Mesothelial cell of epicardium (in vitro differentiated cells): ENCODE measurements around the gene PPP1R1B. TPM values are rescaled to one million over a fixed set of nuclear protein-coding genes. Genes with fewer than 3 reads are reported as not detected.

Source experiments
- DNase-seq, 2 experiments: peaks; one replicate each; pipeline ENCODE4 v3.0.0; 2021; ENCODE audit warnings: low spot score in 2 of 2; ENCODE audit not compliant: unreplicated experiment in 2 of 2
- H3K27ac Mint-ChIP-seq: 2 replicates; pipeline ENCODE4 v1.8.0; 2021; ENCODE audit warnings: mixed read lengths
- H3K27me3 Mint-ChIP-seq: 2 replicates; pipeline ENCODE4 v1.8.0; 2021; ENCODE audit warnings: low read depth, mixed read lengths
- H3K36me3 Mint-ChIP-seq: 2 replicates; pipeline ENCODE4 v1.8.0; 2021; ENCODE audit warnings: mixed read lengths
- H3K4me1 Mint-ChIP-seq: 2 replicates; pipeline ENCODE4 v1.8.0; 2021; ENCODE audit warnings: mixed read lengths
- H3K4me3 Mint-ChIP-seq: 2 replicates; pipeline ENCODE4 v1.8.0; 2021; ENCODE audit warnings: mild to moderate bottlenecking, moderate library complexity, mixed read lengths
- H3K9me3 Mint-ChIP-seq: 2 replicates; pipeline ENCODE4 v1.8.0; 2021; ENCODE audit warnings: mixed read lengths
- total RNA-seq: library from RNA; stranded (reverse); gene quantifications from 3 replicates; pipeline ENCODE4 v1.2.1, GENCODE V29; 2021
- TF ChIP-seq, protein P1 (sequence below): fragments of 200-600 bp; sonication (generic); IDR thresholded peaks from one replicate; pipeline ENCODE4 v1.5.0; 2021; ENCODE audit warnings: antibody characterized with exemption; ENCODE audit not compliant: unreplicated experiment

The PPP1R1B gene
- total RNA-seq, 1 donor from 2014 or later: 0.58 TPM

DNA sequence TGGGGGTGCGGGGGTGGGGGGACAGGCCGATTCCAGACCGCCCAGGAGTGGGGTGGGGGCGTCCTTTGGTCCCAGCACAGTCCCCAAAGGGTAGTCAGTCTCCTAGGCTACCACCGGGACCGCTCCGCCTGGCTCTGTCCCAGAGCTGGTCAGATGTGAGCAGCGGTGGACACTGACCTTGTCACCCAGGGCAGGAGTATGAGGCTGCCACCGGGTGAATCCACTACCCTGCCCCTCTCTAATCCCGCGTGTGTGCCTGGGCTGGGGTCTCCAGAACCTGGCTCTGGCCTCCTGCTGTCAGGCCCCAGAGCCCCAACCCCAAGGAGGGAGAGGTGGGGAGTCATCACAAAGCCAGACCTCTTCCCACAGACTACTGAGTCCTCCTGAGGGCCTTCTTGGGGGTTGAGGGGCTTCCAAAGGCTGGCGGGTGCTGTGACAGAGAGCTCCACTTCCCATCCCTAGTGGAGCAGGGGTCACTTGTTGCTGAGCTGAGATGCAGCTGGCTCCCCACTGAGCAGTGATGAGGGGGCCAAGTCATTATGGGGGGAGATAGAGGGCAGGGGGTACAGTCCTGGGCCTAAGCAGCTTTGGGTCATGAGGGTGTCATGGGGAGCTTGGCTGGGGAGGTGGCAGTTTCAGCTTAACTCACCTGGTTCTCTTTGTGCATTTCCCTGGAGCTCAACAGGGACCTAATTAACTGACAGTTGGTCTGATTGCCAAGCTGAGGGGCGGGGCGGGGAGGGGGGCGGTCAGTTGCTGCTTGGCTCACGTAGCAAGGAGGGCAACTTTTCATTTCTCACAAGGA lies 1.2 kb downstream of the PPP1R1B start:
- Mint-ChIP-seq H3K9me3 (no peaks in the 10 kb centered on the region), H3K36me3 (no peaks in the 10 kb centered on the region), H3K27ac (no peak overlapping the region), H3K4me3 (peak overlapping the region; percentile 53), H3K4me1 (peaks cover 28% of the 10 kb centered on the region), H3K27me3 (peaks cover 78% of the 10 kb centered on the region)
- no peak for DNase-seq
- TF ChIP-seq, protein P1, sequence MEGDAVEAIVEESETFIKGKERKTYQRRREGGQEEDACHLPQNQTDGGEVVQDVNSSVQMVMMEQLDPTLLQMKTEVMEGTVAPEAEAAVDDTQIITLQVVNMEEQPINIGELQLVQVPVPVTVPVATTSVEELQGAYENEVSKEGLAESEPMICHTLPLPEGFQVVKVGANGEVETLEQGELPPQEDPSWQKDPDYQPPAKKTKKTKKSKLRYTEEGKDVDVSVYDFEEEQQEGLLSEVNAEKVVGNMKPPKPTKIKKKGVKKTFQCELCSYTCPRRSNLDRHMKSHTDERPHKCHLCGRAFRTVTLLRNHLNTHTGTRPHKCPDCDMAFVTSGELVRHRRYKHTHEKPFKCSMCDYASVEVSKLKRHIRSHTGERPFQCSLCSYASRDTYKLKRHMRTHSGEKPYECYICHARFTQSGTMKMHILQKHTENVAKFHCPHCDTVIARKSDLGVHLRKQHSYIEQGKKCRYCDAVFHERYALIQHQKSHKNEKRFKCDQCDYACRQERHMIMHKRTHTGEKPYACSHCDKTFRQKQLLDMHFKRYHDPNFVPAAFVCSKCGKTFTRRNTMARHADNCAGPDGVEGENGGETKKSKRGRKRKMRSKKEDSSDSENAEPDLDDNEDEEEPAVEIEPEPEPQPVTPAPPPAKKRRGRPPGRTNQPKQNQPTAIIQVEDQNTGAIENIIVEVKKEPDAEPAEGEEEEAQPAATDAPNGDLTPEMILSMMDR: no peak

DNA sequence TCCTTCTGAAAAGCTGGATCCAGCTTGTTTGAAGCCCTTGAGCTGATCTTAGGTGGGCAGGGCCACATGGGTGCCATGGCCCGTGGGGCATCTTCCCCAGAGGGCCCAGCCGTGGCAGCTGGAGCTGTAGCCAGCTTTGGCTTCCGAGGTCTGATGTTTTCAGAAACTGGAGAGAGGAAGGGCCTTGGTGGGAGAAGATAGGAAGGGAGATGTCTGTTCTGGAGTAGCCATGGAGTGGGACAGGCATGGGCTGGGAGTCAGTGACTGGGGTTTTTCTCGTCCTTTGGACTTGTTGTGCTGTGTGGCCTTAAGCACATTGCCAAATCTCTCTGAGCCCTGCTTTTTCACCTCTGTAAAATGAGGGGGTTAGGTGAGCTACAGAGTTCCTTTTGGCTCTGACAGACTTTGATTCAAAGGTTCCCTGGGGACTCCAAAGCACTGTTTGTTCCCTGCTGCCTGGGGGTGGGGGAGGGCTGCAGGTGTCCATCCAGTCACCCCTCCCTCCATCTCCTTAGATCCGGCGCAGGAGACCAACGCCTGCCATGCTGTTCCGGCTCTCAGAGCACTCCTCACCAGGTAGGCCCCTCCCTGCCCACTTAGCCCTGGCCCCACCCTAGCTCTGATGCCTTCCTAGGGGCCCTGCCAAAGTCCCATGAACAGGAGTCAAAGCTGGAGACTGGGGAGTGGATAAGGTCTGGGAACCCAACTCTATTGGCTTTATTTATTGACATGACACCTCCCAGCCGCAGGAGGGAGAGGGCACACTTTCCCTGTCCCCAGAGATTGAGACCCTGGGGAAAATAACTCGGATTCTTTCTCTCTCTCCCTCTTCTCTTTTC lies 2.1 kb downstream of the PPP1R1B start:
- Mint-ChIP-seq H3K4me3 (no peak overlapping the region), H3K4me1 (peaks cover 28% of the 10 kb centered on the region), H3K9me3 (no peaks in the 10 kb centered on the region), H3K27ac (no peak overlapping the region), H3K36me3 (no peaks in the 10 kb centered on the region), H3K27me3 (peaks cover 72% of the 10 kb centered on the region)
- TF ChIP-seq, protein P1: no peak
- DNase-seq: no peak

DNA sequence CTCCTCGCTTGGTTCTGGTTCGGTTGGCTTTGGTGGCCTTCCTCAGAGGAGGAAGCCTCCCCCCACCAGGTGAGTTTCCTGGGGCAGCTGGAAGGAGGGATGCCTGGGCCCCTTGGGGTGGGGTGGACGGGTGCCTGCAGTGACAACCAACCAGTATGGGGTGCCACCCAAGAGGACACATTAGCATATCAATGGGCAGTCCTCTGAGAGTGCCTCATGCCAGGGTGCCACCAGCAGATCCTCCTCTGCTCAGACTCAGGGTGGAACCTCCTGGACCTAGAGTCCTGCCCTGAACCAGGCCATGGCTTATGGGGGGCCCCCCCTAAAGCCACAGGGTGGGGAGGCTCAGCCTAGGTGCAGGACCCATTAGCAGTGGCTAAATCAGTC lies 2.7 kb downstream of the PPP1R1B start:
- H3K27me3 Mint-ChIP-seq: peaks cover 67% of the 10 kb centered on the region
- H3K27ac Mint-ChIP-seq: no peak overlapping the region
- TF ChIP-seq, protein P1: no peak
- H3K9me3 Mint-ChIP-seq: no peaks in the 10 kb centered on the region
- no peaks in the 10 kb centered on the region for H3K36me3 Mint-ChIP-seq
- H3K4me3 Mint-ChIP-seq: no peak overlapping the region
- no peak for DNase-seq
- H3K4me1 Mint-ChIP-seq: peaks cover 28% of the 10 kb centered on the region

DNA sequence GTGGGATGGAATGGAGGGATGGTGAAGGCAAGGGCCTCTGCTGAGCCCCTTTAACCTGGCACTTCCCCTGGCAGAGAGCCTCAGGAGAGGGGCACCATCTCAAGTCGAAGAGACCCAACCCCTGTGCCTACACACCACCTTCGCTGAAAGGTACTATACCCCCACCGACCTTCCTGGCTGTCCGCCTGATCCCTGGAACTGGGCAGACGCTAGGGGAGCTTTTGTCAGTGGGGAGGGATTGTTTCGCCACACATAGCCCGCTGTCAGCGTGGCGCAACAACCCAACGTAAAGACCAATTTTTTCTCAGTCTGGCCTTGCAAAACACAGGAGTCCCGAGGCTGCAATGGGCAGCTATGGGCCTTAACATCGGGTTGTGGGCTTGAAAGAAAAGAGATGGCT lies 3.1 kb downstream of the PPP1R1B start:
- Mint-ChIP-seq H3K4me3 (no peak overlapping the region), H3K9me3 (no peaks in the 10 kb centered on the region), H3K27me3 (peaks cover 63% of the 10 kb centered on the region), H3K4me1 (peaks cover 28% of the 10 kb centered on the region), H3K36me3 (no peaks in the 10 kb centered on the region), H3K27ac (no peak overlapping the region)
- DNase-seq: no peak
- TF ChIP-seq, protein P1: no peak

DNA sequence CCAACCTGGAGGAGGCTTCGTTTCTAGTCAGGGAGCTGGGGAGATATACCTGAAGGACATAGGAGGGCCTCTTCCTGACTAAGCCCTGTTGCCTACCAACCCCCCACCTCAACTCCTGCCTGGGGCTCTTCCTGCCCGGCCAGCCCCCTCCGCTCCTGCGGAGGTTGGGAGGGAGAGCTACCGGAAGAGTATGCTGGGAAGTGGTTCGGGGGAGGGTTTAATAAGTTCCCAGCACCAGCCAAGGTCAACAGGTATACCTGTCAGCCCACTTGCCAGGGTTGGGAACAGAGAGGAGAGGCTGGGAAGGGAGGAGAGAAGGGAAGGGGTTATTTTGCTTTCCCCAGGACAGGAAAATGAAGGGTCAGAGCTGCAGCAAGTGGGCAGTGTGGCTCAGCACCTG lies 4.7 kb downstream of the PPP1R1B start:
- TF ChIP-seq, protein P1: no peak
- Mint-ChIP-seq H3K36me3 (no peaks in the 10 kb centered on the region), H3K4me1 (peaks cover 21% of the 10 kb centered on the region), H3K4me3 (no peak overlapping the region), H3K9me3 (no peaks in the 10 kb centered on the region), H3K27me3 (peaks cover 48% of the 10 kb centered on the region), H3K27ac (no peak overlapping the region)
- DNase-seq: no peak
